GM18951 (cell line): ENCODE data around the gene RBM26.

ENCODE experiments used
- POLR2A ChIP-seq: IDR thresholded peaks from 4 replicates; pipeline ENCODE4 v1.6.1; 2011; ENCODE audit warnings: mild to moderate bottlenecking; ENCODE audit not compliant: insufficient read length, insufficient read depth; ENCODE audit errors: extremely low read depth
- in situ Hi-C: fragments of 300-500 bp; cut with MboI; formaldehyde crosslinking; loops from one replicate; pipeline ENCODE4 v1.12.0; 2022; ENCODE audit warnings: low sequenced_read_pairs, mixed read lengths, inconsistent platforms; ENCODE audit not compliant: unreplicated experiment

Gene RBM26

DNA sequence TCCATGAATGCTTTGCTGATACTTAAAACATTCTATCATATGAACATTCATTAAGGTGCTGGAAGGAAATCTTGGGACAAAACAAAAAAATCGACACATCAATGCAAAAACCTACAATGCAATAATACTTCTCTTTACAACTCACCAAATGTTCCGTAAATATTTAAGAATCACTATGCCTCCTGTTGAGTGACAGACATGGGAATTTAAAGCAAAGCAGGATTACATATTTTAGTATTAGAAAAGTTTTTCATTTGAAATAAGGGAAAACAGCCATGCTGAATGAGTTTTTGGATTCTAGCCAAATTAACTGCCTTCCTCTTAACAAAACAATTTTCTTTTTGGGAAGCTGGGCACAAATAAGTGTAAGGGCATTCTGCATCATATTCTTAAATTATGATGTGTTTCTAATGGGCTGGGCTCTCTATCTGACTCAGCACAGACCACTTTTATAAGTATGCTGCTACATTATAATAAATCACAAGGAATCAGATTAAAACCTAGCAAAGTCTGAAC is 93.7 kb downstream of the RBM26 start:
- TF ChIP-seq POLR2A: no peak
- in situ Hi-C loops: no loop called here

DNA sequence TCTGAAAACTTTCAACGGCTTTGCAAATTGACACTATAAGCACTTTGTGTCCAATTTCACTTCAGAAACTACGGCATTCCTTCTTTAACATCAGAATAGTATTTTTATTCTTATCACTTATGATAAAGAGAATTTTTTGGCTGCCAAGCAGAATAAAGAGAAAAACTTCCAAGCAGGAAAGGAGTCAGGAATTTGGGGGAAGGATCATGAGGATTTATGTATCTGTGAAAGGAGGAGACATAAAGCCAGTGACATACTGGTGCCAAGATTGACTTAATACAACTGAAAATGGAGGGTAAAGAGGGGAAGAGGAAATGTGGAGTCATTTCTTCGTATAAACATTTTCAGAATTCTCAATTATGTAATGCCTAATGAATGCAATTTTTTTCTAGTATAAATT is 94.7 kb downstream of the RBM26 start:
- in situ Hi-C loops: no loop called here
- TF ChIP-seq POLR2A: no peak

DNA sequence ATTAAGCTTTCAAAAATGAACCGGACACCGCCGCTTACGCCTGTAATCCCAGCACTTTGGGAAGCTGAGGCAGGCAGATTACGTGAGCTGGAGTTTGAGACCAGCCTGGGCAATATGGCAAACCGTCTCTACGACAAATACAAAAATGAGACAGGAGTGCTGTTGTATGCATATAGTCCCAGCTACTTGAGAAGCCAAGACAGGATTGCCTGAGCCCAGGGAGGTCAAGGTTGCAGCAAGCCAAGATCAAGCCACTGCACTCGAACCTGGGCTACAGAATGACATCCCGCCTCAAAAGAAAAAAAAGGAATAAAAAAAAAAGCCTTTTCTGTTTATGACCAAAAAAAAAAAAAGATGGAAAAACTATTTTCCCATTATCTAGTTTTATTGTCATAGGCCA is 96.4 kb downstream of the RBM26 start:
- in situ Hi-C loops: no loop called here
- TF ChIP-seq POLR2A: no peak

DNA sequence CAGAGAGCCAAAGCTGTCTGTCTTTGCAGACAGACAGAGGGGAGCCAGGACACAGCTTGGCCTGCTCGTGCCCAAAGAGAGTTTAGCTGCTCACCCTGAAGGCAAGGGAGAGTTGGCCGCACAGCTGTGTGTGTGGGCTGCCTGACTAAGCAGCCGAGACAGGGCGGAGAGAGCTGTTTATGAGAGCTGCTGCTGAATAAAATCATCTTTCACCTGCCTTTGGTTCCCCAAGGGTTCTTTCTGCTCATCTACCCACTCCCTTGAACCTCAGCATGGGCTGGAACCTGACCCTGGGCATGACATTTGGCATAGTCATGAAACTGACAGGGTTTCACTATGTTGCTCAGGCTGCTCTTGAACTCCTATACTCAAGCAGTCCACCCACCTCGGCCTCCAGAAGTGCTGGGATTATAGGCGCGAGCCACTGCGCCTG is 98.2 kb downstream of the RBM26 start:
- TF ChIP-seq POLR2A: no peak
- in situ Hi-C loops: no loop called here

DNA sequence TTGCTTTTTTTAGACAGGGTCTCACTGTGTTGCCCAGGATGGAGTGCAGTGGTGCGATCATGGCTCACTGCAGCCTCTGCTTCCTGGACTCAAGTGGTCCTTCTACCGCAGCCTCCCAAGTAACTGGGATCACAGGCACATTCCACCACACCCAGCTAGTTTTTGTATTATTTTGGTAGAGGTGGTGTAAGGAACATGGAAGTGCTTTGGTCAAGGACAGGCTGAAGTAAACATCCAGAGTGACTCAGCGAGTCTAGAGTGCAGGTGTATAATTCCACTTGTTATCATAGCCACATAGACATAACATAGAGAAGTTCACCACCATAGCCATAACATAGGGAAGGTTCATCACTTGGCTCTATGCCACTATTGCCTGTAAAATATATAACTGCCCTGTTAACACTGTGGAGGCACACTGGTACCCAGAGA is 98.6 kb downstream of the RBM26 start:
- in situ Hi-C loops: no loop called here
- no peak for TF ChIP-seq POLR2A

DNA sequence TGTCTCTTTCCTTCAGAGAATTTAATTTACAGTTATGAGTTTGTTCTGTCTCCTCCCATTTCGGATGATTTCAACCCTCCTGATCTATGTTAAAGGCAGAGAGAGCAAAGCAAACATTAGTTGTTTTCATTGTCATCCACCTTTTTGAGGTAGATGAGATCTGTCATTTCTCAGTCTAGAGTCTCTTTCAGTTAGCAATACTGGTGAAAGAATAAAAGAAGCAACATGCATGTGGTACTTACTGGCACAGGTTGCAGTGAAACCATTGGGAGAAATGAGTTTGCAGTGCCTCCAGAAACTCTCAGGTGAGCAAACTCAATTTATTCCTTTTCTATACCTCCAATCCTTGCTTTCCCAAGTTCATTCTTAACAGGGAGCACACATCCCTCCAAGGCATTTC is 99.4 kb downstream of the RBM26 start:
- in situ Hi-C loops: no loop called here
- TF ChIP-seq POLR2A: no peak

DNA sequence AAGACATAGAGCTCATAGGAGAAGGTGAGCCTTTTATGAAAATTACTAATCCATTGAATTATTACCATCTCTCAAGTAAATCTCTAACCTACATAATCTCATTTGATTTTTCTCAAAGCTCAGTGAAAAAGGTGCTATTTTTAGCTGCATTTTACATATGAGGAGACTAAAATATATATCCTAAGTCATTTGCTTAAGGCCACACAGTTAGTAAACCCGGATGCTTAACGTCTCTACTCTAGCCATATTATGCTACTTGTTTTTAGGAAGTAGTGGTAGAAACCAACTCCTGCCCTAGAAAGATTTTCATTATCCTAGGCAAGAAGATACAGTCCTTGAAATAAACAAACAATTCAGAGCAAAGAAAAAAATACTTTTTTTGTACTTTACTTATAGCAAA is 108.9 kb downstream of the RBM26 start:
- in situ Hi-C loops: no loop called here
- TF ChIP-seq POLR2A: no peak

DNA sequence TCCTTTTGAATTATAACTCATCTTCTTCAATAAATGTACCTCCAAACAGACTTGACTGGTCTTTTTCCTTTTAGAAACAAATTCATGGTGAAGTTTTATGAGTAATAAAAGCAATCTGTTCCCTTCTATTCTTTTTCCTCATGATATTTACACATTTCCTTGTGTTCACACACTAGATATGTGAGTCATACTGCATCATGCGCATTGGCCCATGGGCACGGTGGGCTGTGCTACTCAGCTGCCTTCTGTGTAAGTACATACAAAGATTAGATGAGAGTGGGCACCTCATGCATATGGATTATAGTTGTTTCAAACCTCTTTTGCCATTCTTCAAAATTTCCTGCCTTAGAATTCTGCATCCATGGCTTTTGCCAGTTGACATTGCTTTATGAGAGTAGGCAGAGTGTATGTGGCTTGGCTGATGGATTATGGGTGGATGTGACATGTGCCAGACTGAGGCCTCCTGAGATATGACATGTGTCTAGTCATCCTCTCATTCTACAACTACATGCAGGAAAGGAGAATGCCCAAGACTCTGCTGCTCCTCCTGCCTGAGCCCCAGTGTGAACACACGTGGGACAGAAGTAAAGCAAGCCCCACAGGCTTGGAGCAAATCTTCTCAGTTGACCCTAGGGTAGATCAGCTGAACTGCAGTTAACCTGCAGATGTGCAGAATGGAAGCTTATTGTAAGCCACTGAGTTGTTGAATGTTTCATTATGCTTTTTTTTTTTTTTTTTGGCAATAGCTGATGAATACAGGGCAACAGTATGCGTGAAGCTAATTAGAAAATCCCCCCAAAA is 109.9 kb downstream of the RBM26 start:
- no peak for TF ChIP-seq POLR2A
- in situ Hi-C loops: no loop called here

DNA sequence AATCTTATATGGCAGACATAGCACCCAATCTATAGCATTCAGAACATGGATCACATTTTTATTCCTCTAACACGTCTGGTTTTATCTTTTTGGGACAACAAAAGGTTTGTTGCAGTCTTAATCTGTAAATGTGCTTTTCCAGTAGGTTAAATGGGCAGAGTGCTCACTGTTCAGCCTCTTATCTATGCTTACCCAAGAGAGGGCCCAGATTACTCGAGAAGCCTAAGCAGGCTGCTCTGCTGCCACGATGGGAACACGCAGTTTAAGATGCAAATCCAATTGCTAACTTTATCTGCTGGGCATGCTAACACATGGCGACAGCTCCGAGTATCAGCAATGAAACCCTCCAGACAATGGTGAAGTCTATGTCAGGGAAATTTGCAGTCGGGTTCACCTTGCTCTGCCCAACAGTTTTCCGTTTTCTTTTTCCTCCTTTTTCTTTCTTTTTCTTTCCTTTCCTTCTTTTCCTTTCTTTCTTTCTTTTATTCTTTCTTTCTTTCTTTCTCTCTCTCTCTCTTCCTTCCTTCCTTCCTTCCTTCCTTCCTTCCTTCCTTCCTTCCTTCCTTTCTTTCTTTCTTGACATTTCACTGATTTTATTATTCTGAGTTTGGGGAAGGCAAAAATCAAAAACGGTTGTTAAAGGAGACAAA is 115.3 kb downstream of the RBM26 start:
- in situ Hi-C loops: no loop called here
- no peak for TF ChIP-seq POLR2A

DNA sequence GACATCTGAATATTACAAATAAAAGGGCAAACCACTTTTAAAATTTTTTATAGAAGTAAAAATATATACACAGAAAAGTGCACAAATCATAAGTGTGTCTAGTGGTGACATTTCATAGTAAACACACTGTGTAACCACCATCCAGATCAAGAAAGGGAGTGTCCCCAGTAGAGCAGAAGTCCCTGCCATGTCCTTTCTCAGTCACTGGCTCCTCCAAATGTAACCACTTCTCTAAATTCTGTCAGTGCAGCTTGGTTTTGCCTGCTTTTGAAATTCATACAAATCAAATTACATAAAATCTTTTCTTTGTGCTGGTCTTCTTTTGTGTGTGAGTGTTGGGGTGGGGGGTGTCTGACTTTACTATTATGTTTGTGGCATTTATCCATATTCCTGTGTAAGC is 116.5 kb downstream of the RBM26 start:
- no peak for TF ChIP-seq POLR2A
- in situ Hi-C loops: no loop called here

DNA sequence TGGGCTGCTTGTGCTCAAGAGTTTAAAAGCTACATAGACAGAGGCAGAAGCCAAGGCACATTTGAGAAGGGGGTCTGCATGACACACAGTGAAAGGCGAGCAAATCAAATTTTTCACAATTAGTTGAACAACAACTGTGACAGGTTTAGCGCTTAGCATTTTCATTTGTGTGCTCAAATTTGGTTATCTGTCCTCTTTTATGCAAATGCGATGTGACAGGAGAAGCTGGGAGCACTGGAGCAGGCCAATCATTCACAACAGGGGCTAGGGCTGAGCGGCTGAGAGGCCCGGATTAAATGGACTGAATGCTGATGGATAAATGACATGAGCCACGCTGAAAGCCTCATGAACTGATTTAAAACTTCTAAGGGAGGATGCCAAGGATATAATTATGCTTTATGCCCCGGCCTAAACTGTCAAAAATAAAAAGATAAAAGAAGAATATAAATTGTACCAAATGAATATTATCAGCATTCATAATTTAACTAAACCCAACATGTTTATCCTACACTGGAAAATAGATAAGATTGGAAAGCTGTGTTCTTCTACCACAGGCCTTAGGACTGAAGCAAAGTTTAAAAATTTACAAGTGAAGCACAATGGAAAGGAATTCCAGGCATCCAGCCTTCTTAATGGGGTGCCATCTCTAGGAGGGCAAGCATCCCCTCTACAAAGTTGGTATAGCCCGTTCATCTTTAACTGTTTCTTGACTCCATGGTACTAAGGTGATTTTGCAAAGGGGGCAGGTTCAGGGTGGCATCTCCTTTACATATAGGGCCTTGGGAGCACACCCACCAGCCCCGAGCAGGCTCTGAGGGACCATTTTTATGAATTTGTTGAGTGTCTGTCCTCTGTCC is 117.9 kb downstream of the RBM26 start:
- in situ Hi-C loops: no loop called here
- no peak for TF ChIP-seq POLR2A

DNA sequence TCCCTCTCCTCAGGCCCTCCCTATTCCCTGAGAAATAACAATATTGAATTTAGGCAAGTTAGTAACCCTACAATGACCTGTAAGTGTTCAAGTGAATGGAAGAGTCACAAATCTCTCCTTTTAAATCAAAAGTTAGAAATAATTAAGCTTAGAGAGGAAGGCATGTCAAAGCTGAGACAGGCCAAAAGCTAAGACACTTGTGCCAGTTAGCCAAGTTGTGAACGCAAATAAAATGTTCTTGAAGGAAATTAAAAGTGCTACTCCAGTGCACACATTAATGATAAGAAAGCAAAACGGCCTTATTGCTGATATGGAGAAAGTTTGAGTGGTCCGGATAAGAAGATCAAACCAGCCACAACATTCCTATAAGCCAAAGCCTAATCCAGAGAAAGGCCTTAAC is 120.9 kb downstream of the RBM26 start:
- no peak for TF ChIP-seq POLR2A
- in situ Hi-C loops: no loop called here

DNA sequence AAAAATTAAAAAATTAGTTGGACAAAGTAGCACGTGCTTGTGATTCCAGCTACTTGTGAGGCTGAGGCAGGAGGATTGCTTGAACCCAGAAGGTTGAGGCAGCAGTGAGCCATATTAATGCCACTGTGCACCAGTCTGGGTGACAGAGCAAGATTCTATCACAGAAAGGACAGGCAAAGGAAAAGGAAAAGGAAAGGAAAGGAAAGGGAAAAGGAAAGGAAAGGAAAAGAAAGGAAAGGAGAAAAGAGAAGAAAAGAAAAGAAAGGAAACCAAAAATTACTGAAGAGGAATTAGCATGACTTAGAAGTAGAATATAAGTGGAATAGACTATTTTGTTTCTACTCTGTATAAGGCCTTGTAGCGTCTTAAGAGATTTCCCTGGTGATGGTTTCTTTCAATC is 122.3 kb downstream of the RBM26 start:
- TF ChIP-seq POLR2A: no peak
- in situ Hi-C loops: no loop called here
